Measurements from ENCODE around the gene AKT1S1. TPM values are rescaled to one million over a fixed set of nuclear protein-coding genes. Genes with fewer than 3 reads are reported as not detected.

AKT1S1 gene
- total and polyA plus RNA-seq, 2 of the 13 experiments (the other 11 are each of a cell fraction or from before 2014, with no cell fraction given): 13.5 to 27.8 TPM

GRCh38 chr19:49850487-49851342 is 26.4 kb downstream of the AKT1S1 start, which contains the start of gene PTOV1 (continued):
- TF ChIP-seq PCBP2 (optimal IDR thresholded peaks at IDR 0.05; ENCODE audit: low read depth, low read length, poor library complexity, severe bottlenecking) (no peak), NCOR1 (IDR thresholded peaks at IDR 0.05; ENCODE audit: borderline replicate concordance, low read length) (no peak), ZNF652 (CRISPR knock-in tag; IDR thresholded peaks at IDR 0.05; ENCODE audit: borderline replicate concordance, low read depth) (no peak), ZNF776 (CRISPR knock-in tag; IDR thresholded peaks at IDR 0.05) (0 out of 2 replicates have a peak, but pooled peaks have one; percentile 79), KDM6A (CRISPR knock-in tag; IDR thresholded peaks at IDR 0.05; ENCODE audit: low read depth) (no peak), FIP1L1 (IDR thresholded peaks at IDR 0.05; ENCODE audit: borderline replicate concordance, insufficient read depth, low read depth, low read length) (no peak), HOXA7 (CRISPR knock-in tag; IDR thresholded peaks at IDR 0.05) (no peak), ZNF362 (CRISPR knock-in tag; IDR thresholded peaks at IDR 0.05; ENCODE audit: borderline replicate concordance) (no peak), ARHGAP35 (CRISPR knock-in tag; IDR thresholded peaks at IDR 0.05; ENCODE audit: borderline replicate concordance) (no peak), DNMT1 (CRISPR knock-in tag; IDR thresholded peaks at IDR 0.05) (peak; percentile 37; the same call in 1 of the 2 replicates), RBM39 (IDR thresholded peaks at IDR 0.05; ENCODE audit: low read depth, low read length, poor library complexity, severe bottlenecking) (peak; percentile 28), NKX3-1 (CRISPR knock-in tag; IDR thresholded peaks at IDR 0.05) (no peak), RXRB (CRISPR knock-in tag; IDR thresholded peaks at IDR 0.05; ENCODE audit: borderline replicate concordance) (no peak; the same call in 1 of the 2 replicates), ATF1 (CRISPR knock-in tag; IDR thresholded peaks at IDR 0.05) (peak; percentile 78), KAT7 (CRISPR knock-in tag; IDR thresholded peaks at IDR 0.05; ENCODE audit: borderline replicate concordance) (peak; percentile 73; the same call in 1 of the 2 replicates), PAF1 (CRISPR knock-in tag; IDR thresholded peaks at IDR 0.05) (no peak), ZBED4 (CRISPR knock-in tag; IDR thresholded peaks at IDR 0.05; ENCODE audit: borderline replicate concordance) (peak; percentile 36; the same call in 1 of the 2 replicates), RFX1 (IDR thresholded peaks at IDR 0.05) (no peak), BORCS8-MEF2B (CRISPR knock-in tag; IDR thresholded peaks at IDR 0.05) (no peak)
- TF ChIP-seq, protein P1, sequence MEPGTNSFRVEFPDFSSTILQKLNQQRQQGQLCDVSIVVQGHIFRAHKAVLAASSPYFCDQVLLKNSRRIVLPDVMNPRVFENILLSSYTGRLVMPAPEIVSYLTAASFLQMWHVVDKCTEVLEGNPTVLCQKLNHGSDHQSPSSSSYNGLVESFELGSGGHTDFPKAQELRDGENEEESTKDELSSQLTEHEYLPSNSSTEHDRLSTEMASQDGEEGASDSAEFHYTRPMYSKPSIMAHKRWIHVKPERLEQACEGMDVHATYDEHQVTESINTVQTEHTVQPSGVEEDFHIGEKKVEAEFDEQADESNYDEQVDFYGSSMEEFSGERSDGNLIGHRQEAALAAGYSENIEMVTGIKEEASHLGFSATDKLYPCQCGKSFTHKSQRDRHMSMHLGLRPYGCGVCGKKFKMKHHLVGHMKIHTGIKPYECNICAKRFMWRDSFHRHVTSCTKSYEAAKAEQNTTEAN (CRISPR knock-in tag; conservative IDR thresholded peaks at IDR 0.05): no peak; the same call in 1 of the 2 replicates
- TF ChIP-seq, protein P2, sequence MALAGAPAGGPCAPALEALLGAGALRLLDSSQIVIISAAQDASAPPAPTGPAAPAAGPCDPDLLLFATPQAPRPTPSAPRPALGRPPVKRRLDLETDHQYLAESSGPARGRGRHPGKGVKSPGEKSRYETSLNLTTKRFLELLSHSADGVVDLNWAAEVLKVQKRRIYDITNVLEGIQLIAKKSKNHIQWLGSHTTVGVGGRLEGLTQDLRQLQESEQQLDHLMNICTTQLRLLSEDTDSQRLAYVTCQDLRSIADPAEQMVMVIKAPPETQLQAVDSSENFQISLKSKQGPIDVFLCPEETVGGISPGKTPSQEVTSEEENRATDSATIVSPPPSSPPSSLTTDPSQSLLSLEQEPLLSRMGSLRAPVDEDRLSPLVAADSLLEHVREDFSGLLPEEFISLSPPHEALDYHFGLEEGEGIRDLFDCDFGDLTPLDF (CRISPR knock-in tag; IDR thresholded peaks at IDR 0.05): peak; percentile 81
